SK-N-SH (cell line): ENCODE data around the gene OR7C2. TPM values are rescaled to one million over a fixed set of nuclear protein-coding genes. Genes with fewer than 3 reads are reported as not detected.
A peak's percentile ranks its signal among the peaks of the same experiment; 100 is the strongest.

ENCODE experiments used
- CTCF ChIA-PET: fragments of 300-600, 350-600 bp; formaldehyde crosslinking; extraction: SDS; loops from one replicate; lab custom pipeline; 2021; lab: Yijun Ruan, JAX
- POLR2A ChIA-PET: fragments of 350-600 bp; sonication (Branson Sonifier 250); formaldehyde crosslinking; extraction: SDS; loops from one replicate; lab custom pipeline; 2020; ENCODE audit warnings: antibody characterized with exemption, inconsistent platforms; lab: Yijun Ruan, JAX
- DNase-seq: peaks from one replicate; pipeline ENCODE4 v3.0.0; 2012
- H2AFZ ChIP-seq: fragments of 200-600 bp; sonication (generic); 2 replicates; pipeline ENCODE4 v1.8.1; 2016; ENCODE audit warnings: antibody characterized with exemption, mild to moderate bottlenecking, low read depth
- H3F3A ChIP-seq: fragments of 200-600 bp; sonication (generic); replicated peaks from 2 replicates; pipeline ENCODE3; 2016; ENCODE audit warnings: antibody characterized with exemption, mild to moderate bottlenecking; ENCODE audit not compliant: insufficient read depth
- H3K27ac ChIP-seq, 2 experiments: fragments of 200-500 bp in 1 of 2; fragments of 200-600 bp in 1 of 2; sonication (Bioruptor generic) in 1 of 2; sonication (generic), shearing (Covaris generic) in 1 of 2; 2 replicates each; pipeline versions ENCODE4 v1.5.1 to v1.6.1; 2014 to 2016; ENCODE audit warnings: low read depth in 2 of 2, inconsistent platforms in 1 of 2, low read length in 1 of 2, mild to moderate bottlenecking in 1 of 2, mixed read lengths in 1 of 2
- H3K27me3 ChIP-seq: fragments of 200-600 bp; sonication (generic), shearing (Covaris generic); 2 replicates; pipeline ENCODE4 v1.6.1; 2016; ENCODE audit warnings: mixed run types; ENCODE audit not compliant: insufficient read depth
- H3K36me3 ChIP-seq, 2 experiments: fragments of 200-500 bp in 1 of 2; fragments of 200-600 bp in 1 of 2; sonication (Bioruptor generic) in 1 of 2; sonication (generic) in 1 of 2; replicated peaks in 1 of 2; 2 replicates each; pipeline versions ENCODE3 to v1.5.1; 2014 to 2016; ENCODE audit warnings: low read length in 1 of 2, mild to moderate bottlenecking in 1 of 2; ENCODE audit not compliant: insufficient read depth in 2 of 2, control insufficient read depth in 1 of 2
- H3K4me1 ChIP-seq, 2 experiments: fragments of 200-500 bp in 1 of 2; fragments of 200-600 bp in 1 of 2; sonication (Bioruptor generic) in 1 of 2; sonication (generic), shearing (Covaris generic) in 1 of 2; 2 replicates each; pipeline versions ENCODE4 v1.5.1 to v1.6.1; 2014 to 2016; ENCODE audit warnings: low read depth in 1 of 2, low read length in 1 of 2, mixed run types in 1 of 2; ENCODE audit not compliant: insufficient read depth in 2 of 2, control insufficient read depth in 1 of 2
- H3K4me2 ChIP-seq: fragments of 200-600 bp; sonication (generic), shearing (Covaris generic); 2 replicates; pipeline ENCODE4 v1.6.1; 2017; ENCODE audit warnings: mixed run types
- H3K4me3 ChIP-seq, 2 experiments: fragments of 200-500 bp in 1 of 2; fragments of 200-600 bp in 1 of 2; sonication (Bioruptor generic) in 1 of 2; sonication (generic), shearing (Covaris generic) in 1 of 2; 2 replicates each; pipeline versions ENCODE4 v1.5.1 to v1.8.1; 2014 to 2016; ENCODE audit warnings: low read depth in 2 of 2, inconsistent platforms in 1 of 2, low read length in 1 of 2, mild to moderate bottlenecking in 1 of 2, mixed read lengths in 1 of 2, moderate library complexity in 1 of 2
- H3K79me2 ChIP-seq: fragments of 200-600 bp; sonication (generic); 2 replicates; pipeline ENCODE4 v1.8.1; 2017; ENCODE audit warnings: mild to moderate bottlenecking; ENCODE audit not compliant: insufficient read depth
- H3K9ac ChIP-seq: fragments of 200-600 bp; sonication (generic); 2 replicates; pipeline ENCODE4 v1.6.1; 2017; ENCODE audit warnings: mixed run types
- H3K9me2 ChIP-seq: fragments of 200-600 bp; sonication (generic); 2 replicates; pipeline ENCODE4 v1.6.1; 2017; ENCODE audit warnings: mixed run types
- H3K9me3 ChIP-seq: fragments of 200-600 bp; sonication (generic); 2 replicates; pipeline ENCODE4 v1.6.1; 2017; ENCODE audit warnings: mixed run types, mild to moderate bottlenecking, moderate library complexity
- H4K20me1 ChIP-seq: fragments of 200-600 bp; sonication (generic); 2 replicates; pipeline ENCODE4 v1.6.1; 2017; ENCODE audit warnings: mild to moderate bottlenecking, mixed run types; ENCODE audit not compliant: insufficient read depth
- CHD2 ChIP-seq: fragments of 150-350 bp; IDR thresholded peaks from 2 replicates; pipeline ENCODE4 v1.6.1; 2018; ENCODE audit warnings: low read length; ENCODE audit not compliant: partially characterized antibody
- ELF1 ChIP-seq: IDR thresholded peaks from 2 replicates; pipeline ENCODE4 v1.4.0; 2012
- EZH2phosphoT487 ChIP-seq: fragments of 200-600 bp; sonication (generic); IDR thresholded peaks from 2 replicates; pipeline ENCODE4 v1.6.1; 2017; ENCODE audit warnings: low read depth, mixed run types, mild to moderate bottlenecking, antibody characterized with exemption, moderate library complexity, borderline replicate concordance
- FOSL2 ChIP-seq: IDR thresholded peaks from 2 replicates; pipeline ENCODE4 v1.4.0; 2012; ENCODE audit warnings: low read depth, mild to moderate bottlenecking, moderate library complexity, borderline replicate concordance
- FOXJ3 ChIP-seq: sonication (generic); formaldehyde crosslinking; IDR thresholded peaks from 2 replicates; pipeline ENCODE4 v1.5.1; 2020; ENCODE audit warnings: mild to moderate bottlenecking, missing genetic modification reagents
- FOXM1 ChIP-seq: IDR thresholded peaks from 2 replicates; pipeline ENCODE4 v1.4.0; 2012; ENCODE audit warnings: low read depth, mild to moderate bottlenecking
- NFIC ChIP-seq: IDR thresholded peaks from 2 replicates; pipeline ENCODE4 v1.4.0; 2012; ENCODE audit warnings: borderline replicate concordance
- RAD21 ChIP-seq: IDR thresholded peaks from 2 replicates; pipeline ENCODE4 v1.6.1; 2012; ENCODE audit warnings: mild to moderate bottlenecking, low read length
- RCOR1 ChIP-seq: fragments of 150-350 bp; IDR thresholded peaks from 2 replicates; pipeline ENCODE4 v1.6.1; 2017; ENCODE audit warnings: antibody characterized with exemption, low read length
- RFX5 ChIP-seq: IDR thresholded peaks from 2 replicates; pipeline ENCODE4 v1.6.1; 2012; ENCODE audit warnings: mild to moderate bottlenecking, improper control_type of control experiment, low read length
- RXRA ChIP-seq: IDR thresholded peaks from 2 replicates; pipeline ENCODE4 v1.4.0; 2012; ENCODE audit warnings: low read depth, mild to moderate bottlenecking, borderline replicate concordance
- TAF1 ChIP-seq: IDR thresholded peaks from 2 replicates; pipeline ENCODE4 v1.6.1; 2012; ENCODE audit warnings: low read depth, mild to moderate bottlenecking, low read length, moderate library complexity, borderline replicate concordance
- TCF12 ChIP-seq: IDR thresholded peaks from 2 replicates; pipeline ENCODE4 v1.4.0; 2012
- YY1 ChIP-seq: IDR thresholded peaks from 2 replicates; pipeline ENCODE4 v1.4.0; 2012; ENCODE audit warnings: low read depth, mild to moderate bottlenecking
- WGBS: methylation state at CpG from one replicate; pipeline ENCODE4 v1.1.6; 2017; ENCODE audit warnings: low lambda C conversion rate; 5-methylcytosine and 5-hydroxymethylcytosine counted together
- polyA plus RNA-seq, 3 experiments: library from polyadenylated mRNA; depleted of rRNA; stranded (reverse); fragments of >200 nt; gene quantifications; 2 replicates each; pipeline ENCODE4 v1.2.3, GENCODE V29; 2012
- TF ChIP-seq, protein P1 (sequence below): IDR thresholded peaks from 2 replicates; pipeline ENCODE4 v1.6.1; 2012; ENCODE audit warnings: mild to moderate bottlenecking, low read depth, low read length, moderate library complexity

OR7C2 gene
- polyA plus RNA-seq, 1 of the 3 experiments (the other 2 are of a cell fraction), result not detected

GRCh38 chr19:14915116-14915515, 26.2 kb upstream of the OR7C2 start:
- Histone ChIP-seq H2AFZ (no peak overlapping the region), H3K9me3 (no peaks in the 10 kb centered on the region), H3F3A (no peaks in the 10 kb centered on the region), H3K9me2 (no peaks in the 10 kb centered on the region), H3K27ac (no peak overlapping the region), H3K9ac (no peak overlapping the region), H3K4me3 (no peak overlapping the region), H3K4me1 (no peaks in the 10 kb centered on the region), H3K79me2 (no peaks in the 10 kb centered on the region), H3K36me3 (no peaks in the 10 kb centered on the region), H3K4me2 (no peak overlapping the region), H3K27me3 (no peaks in the 10 kb centered on the region; the same call in 1 of the 2 replicates), H4K20me1 (no peaks in the 10 kb centered on the region)
- POLR2A ChIA-PET, result interaction anchor here (0.6 kb wide), 1 partner anchor 61 kb away, joined by 3 read pairs; no protein-coding TSS in a partner anchor
- WGBS, result 2% methylated on average over 6 of the region's 6 CpGs
- no peak for DNase-seq
- CTCF ChIA-PET, result no interaction called here
- TF ChIP-seq ELF1, result no peak
- TF ChIP-seq TCF12, result no peak
- no peak for TF ChIP-seq FOXM1
- TF ChIP-seq YY1, result no peak
- no peak for TF ChIP-seq EZH2phosphoT487

GRCh38 chr19:14916848-14917247, 24.4 kb upstream of the OR7C2 start:
- POLR2A ChIA-PET, result no interaction called here
- H3K4me3 ChIP-seq, result no peak overlapping the region
- H3K4me2 ChIP-seq, result no peak overlapping the region
- no peaks in the 10 kb centered on the region for H4K20me1 ChIP-seq
- no peaks in the 10 kb centered on the region for H3K36me3 ChIP-seq
- H3K4me1 ChIP-seq, result no peaks in the 10 kb centered on the region
- H3K9me2 ChIP-seq, result no peaks in the 10 kb centered on the region
- no peaks in the 10 kb centered on the region for H3F3A ChIP-seq
- H3K27ac ChIP-seq, result no peak overlapping the region
- H3K27me3 ChIP-seq, result peaks cover 9% of the 10 kb centered on the region; the same call in 1 of the 2 replicates
- DNase-seq, result peak; percentile 2
- no peak overlapping the region for H2AFZ ChIP-seq
- H3K9ac ChIP-seq, result no peak overlapping the region
- WGBS, result 3% methylated on average over 5 of the region's 5 CpGs
- H3K9me3 ChIP-seq, result no peaks in the 10 kb centered on the region
- TF ChIP-seq NFIC (no peak), FOXM1 (no peak), RAD21 (no peak), FOSL2 (no peak), TAF1 (no peak), FOXJ3 (CRISPR knock-in tag) (no peak), RXRA (no peak)
- TF ChIP-seq, all 33 proteins: peak for 0
- CTCF ChIA-PET, result no interaction called here
- no peaks in the 10 kb centered on the region for H3K79me2 ChIP-seq

GRCh38 chr19:14933506-14933905, 7.8 kb upstream of the OR7C2 start:
- POLR2A ChIA-PET, result no interaction called here

More at GRCh38 chr19:14933506-14933905, 7.8 kb upstream of the OR7C2 start:
- Histone ChIP-seq H4K20me1 (no peaks in the 10 kb centered on the region), H3F3A (no peaks in the 10 kb centered on the region), H3K27me3 (no peaks in the 10 kb centered on the region), H3K4me3 (no peak overlapping the region), H3K9ac (no peak overlapping the region), H3K4me1 (no peaks in the 10 kb centered on the region), H3K27ac (no peak overlapping the region), H2AFZ (no peak overlapping the region), H3K9me3 (no peaks in the 10 kb centered on the region), H3K4me2 (no peak overlapping the region), H3K79me2 (no peaks in the 10 kb centered on the region), H3K36me3 (no peaks in the 10 kb centered on the region), H3K9me2 (no peaks in the 10 kb centered on the region)
- no peak for DNase-seq
- WGBS, result 0% methylated on average over 1 of the region's 1 CpG
- TF ChIP-seq RCOR1 (no peak), TAF1 (no peak), EZH2phosphoT487 (no peak), RFX5 (no peak), FOXM1 (no peak), CHD2 (no peak), NFIC (no peak)
- TF ChIP-seq, protein P1, sequence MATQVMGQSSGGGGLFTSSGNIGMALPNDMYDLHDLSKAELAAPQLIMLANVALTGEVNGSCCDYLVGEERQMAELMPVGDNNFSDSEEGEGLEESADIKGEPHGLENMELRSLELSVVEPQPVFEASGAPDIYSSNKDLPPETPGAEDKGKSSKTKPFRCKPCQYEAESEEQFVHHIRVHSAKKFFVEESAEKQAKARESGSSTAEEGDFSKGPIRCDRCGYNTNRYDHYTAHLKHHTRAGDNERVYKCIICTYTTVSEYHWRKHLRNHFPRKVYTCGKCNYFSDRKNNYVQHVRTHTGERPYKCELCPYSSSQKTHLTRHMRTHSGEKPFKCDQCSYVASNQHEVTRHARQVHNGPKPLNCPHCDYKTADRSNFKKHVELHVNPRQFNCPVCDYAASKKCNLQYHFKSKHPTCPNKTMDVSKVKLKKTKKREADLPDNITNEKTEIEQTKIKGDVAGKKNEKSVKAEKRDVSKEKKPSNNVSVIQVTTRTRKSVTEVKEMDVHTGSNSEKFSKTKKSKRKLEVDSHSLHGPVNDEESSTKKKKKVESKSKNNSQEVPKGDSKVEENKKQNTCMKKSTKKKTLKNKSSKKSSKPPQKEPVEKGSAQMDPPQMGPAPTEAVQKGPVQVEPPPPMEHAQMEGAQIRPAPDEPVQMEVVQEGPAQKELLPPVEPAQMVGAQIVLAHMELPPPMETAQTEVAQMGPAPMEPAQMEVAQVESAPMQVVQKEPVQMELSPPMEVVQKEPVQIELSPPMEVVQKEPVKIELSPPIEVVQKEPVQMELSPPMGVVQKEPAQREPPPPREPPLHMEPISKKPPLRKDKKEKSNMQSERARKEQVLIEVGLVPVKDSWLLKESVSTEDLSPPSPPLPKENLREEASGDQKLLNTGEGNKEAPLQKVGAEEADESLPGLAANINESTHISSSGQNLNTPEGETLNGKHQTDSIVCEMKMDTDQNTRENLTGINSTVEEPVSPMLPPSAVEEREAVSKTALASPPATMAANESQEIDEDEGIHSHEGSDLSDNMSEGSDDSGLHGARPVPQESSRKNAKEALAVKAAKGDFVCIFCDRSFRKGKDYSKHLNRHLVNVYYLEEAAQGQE, result no peak
- CTCF ChIA-PET, result interaction anchor here (1.3 kb wide), 1 partner anchor 34 kb away, joined by 3 read pairs; no protein-coding TSS in a partner anchor
